SK-N-SH (cell line): ENCODE results near the gene PLAC1. TPM values are rescaled to one million over a fixed set of nuclear protein-coding genes. Genes with fewer than 3 reads are reported as not detected.

ENCODE experiments used
- CTCF ChIA-PET: fragments of 300-600, 350-600 bp; formaldehyde crosslinking; extraction: SDS; loops from one replicate; lab custom pipeline; 2021; lab: Yijun Ruan, JAX
- POLR2A ChIA-PET: fragments of 350-600 bp; sonication (Branson Sonifier 250); formaldehyde crosslinking; extraction: SDS; loops from one replicate; lab custom pipeline; 2020; ENCODE audit warnings: antibody characterized with exemption, inconsistent platforms; lab: Yijun Ruan, JAX
- DNase-seq: peaks from one replicate; pipeline ENCODE4 v3.0.0; 2012
- H2AFZ ChIP-seq: fragments of 200-600 bp; sonication (generic); 2 replicates; pipeline ENCODE4 v1.8.1; 2016; ENCODE audit warnings: antibody characterized with exemption, mild to moderate bottlenecking, low read depth
- H3F3A ChIP-seq: fragments of 200-600 bp; sonication (generic); replicated peaks from 2 replicates; pipeline ENCODE3; 2016; ENCODE audit warnings: antibody characterized with exemption, mild to moderate bottlenecking; ENCODE audit not compliant: insufficient read depth
- H3K27ac ChIP-seq, 2 experiments: fragments of 200-500 bp in 1 of 2; fragments of 200-600 bp in 1 of 2; sonication (Bioruptor generic) in 1 of 2; sonication (generic), shearing (Covaris generic) in 1 of 2; 2 replicates each; pipeline versions ENCODE4 v1.5.1 to v1.6.1; 2014 to 2016; ENCODE audit warnings: low read depth in 2 of 2, inconsistent platforms in 1 of 2, low read length in 1 of 2, mild to moderate bottlenecking in 1 of 2, mixed read lengths in 1 of 2
- H3K27me3 ChIP-seq: fragments of 200-600 bp; sonication (generic), shearing (Covaris generic); 2 replicates; pipeline ENCODE4 v1.6.1; 2016; ENCODE audit warnings: mixed run types; ENCODE audit not compliant: insufficient read depth
- H3K36me3 ChIP-seq, 2 experiments: fragments of 200-500 bp in 1 of 2; fragments of 200-600 bp in 1 of 2; sonication (Bioruptor generic) in 1 of 2; sonication (generic) in 1 of 2; replicated peaks in 1 of 2; 2 replicates each; pipeline versions ENCODE3 to v1.5.1; 2014 to 2016; ENCODE audit warnings: low read length in 1 of 2, mild to moderate bottlenecking in 1 of 2; ENCODE audit not compliant: insufficient read depth in 2 of 2, control insufficient read depth in 1 of 2
- H3K4me1 ChIP-seq, 2 experiments: fragments of 200-500 bp in 1 of 2; fragments of 200-600 bp in 1 of 2; sonication (Bioruptor generic) in 1 of 2; sonication (generic), shearing (Covaris generic) in 1 of 2; 2 replicates each; pipeline versions ENCODE4 v1.5.1 to v1.6.1; 2014 to 2016; ENCODE audit warnings: low read depth in 1 of 2, low read length in 1 of 2, mixed run types in 1 of 2; ENCODE audit not compliant: insufficient read depth in 2 of 2, control insufficient read depth in 1 of 2
- H3K4me2 ChIP-seq: fragments of 200-600 bp; sonication (generic), shearing (Covaris generic); 2 replicates; pipeline ENCODE4 v1.6.1; 2017; ENCODE audit warnings: mixed run types
- H3K4me3 ChIP-seq, 2 experiments: fragments of 200-500 bp in 1 of 2; fragments of 200-600 bp in 1 of 2; sonication (Bioruptor generic) in 1 of 2; sonication (generic), shearing (Covaris generic) in 1 of 2; 2 replicates each; pipeline versions ENCODE4 v1.5.1 to v1.8.1; 2014 to 2016; ENCODE audit warnings: low read depth in 2 of 2, inconsistent platforms in 1 of 2, low read length in 1 of 2, mild to moderate bottlenecking in 1 of 2, mixed read lengths in 1 of 2, moderate library complexity in 1 of 2
- H3K79me2 ChIP-seq: fragments of 200-600 bp; sonication (generic); 2 replicates; pipeline ENCODE4 v1.8.1; 2017; ENCODE audit warnings: mild to moderate bottlenecking; ENCODE audit not compliant: insufficient read depth
- H3K9ac ChIP-seq: fragments of 200-600 bp; sonication (generic); 2 replicates; pipeline ENCODE4 v1.6.1; 2017; ENCODE audit warnings: mixed run types
- H3K9me2 ChIP-seq: fragments of 200-600 bp; sonication (generic); 2 replicates; pipeline ENCODE4 v1.6.1; 2017; ENCODE audit warnings: mixed run types
- H3K9me3 ChIP-seq: fragments of 200-600 bp; sonication (generic); 2 replicates; pipeline ENCODE4 v1.6.1; 2017; ENCODE audit warnings: mixed run types, mild to moderate bottlenecking, moderate library complexity
- H4K20me1 ChIP-seq: fragments of 200-600 bp; sonication (generic); 2 replicates; pipeline ENCODE4 v1.6.1; 2017; ENCODE audit warnings: mild to moderate bottlenecking, mixed run types; ENCODE audit not compliant: insufficient read depth
- FOSL2 ChIP-seq: IDR thresholded peaks from 2 replicates; pipeline ENCODE4 v1.4.0; 2012; ENCODE audit warnings: low read depth, mild to moderate bottlenecking, moderate library complexity, borderline replicate concordance
- JUND ChIP-seq: IDR thresholded peaks from 2 replicates; pipeline ENCODE4 v1.4.0; 2012
- PBX3 ChIP-seq: IDR thresholded peaks from 2 replicates; pipeline ENCODE4; 2012
- POLR2AphosphoS5 ChIP-seq: IDR thresholded peaks from 2 replicates; pipeline ENCODE4 v1.6.1; 2012; ENCODE audit warnings: low read depth, low read length
- SIN3A ChIP-seq: IDR thresholded peaks from 2 replicates; pipeline ENCODE4 v1.6.1; 2012; ENCODE audit warnings: low read depth, mild to moderate bottlenecking, low read length, moderate library complexity, borderline replicate concordance
- TCF12 ChIP-seq: IDR thresholded peaks from 2 replicates; pipeline ENCODE4 v1.4.0; 2012
- YY1 ChIP-seq: IDR thresholded peaks from 2 replicates; pipeline ENCODE4 v1.4.0; 2012; ENCODE audit warnings: low read depth, mild to moderate bottlenecking
- WGBS: methylation state at CpG from one replicate; pipeline ENCODE4 v1.1.6; 2017; ENCODE audit warnings: low lambda C conversion rate; 5-methylcytosine and 5-hydroxymethylcytosine counted together
- polyA plus RNA-seq, 3 experiments: library from polyadenylated mRNA; depleted of rRNA; stranded (reverse); fragments of >200 nt; gene quantifications; 2 replicates each; pipeline ENCODE4 v1.2.3, GENCODE V29; 2012

The PLAC1 gene
- polyA plus RNA-seq, 1 of the 3 experiments (the other 2 are of a cell fraction), result 50.9 TPM

GRCh38 chrX:134551376-134552048, 106.8 kb downstream of the PLAC1 start:
- Histone ChIP-seq H3K4me3 (peak overlapping the region; percentile 62 to 64; a peak in 2 of 4 replicates), H4K20me1 (peaks cover 3% of the 10 kb centered on the region; the same call in 1 of the 2 replicates), H3K9me3 (no peaks in the 10 kb centered on the region), H3K27me3 (no peaks in the 10 kb centered on the region), H3K9me2 (no peaks in the 10 kb centered on the region), H3K4me2 (peak overlapping the region; percentile 48; the same call in 1 of the 2 replicates), H3K36me3 (peaks cover 3 to 6% of the 10 kb centered on the region in 2 experiments), H3K9ac (peak overlapping the region; percentile 87; the same call in 1 of the 2 replicates), H3K27ac (peak overlapping the region; percentile 43 to 75; a peak in 2 of 4 replicates), H3K4me1 (peaks cover 0 to 10% of the 10 kb centered on the region in 2 experiments; a peak in 3 of 4 replicates), H3F3A (peaks cover 16% of the 10 kb centered on the region), H3K79me2 (peaks cover 28% of the 10 kb centered on the region), H2AFZ (peak overlapping the region; percentile 26; the same call in 1 of the 2 replicates)
- TF ChIP-seq SIN3A, result no peak
- no peak for TF ChIP-seq YY1
- peak; percentile 35; the same call in 1 of the 2 replicates for TF ChIP-seq JUND
- TF ChIP-seq FOSL2, result peak; percentile 49; the same call in 1 of the 2 replicates
- no peak for DNase-seq
- ChIA-PET CTCF (no interaction called here), POLR2A (no interaction called here)
- 74% methylated on average over 22 of the region's 22 CpGs for WGBS

DNA sequence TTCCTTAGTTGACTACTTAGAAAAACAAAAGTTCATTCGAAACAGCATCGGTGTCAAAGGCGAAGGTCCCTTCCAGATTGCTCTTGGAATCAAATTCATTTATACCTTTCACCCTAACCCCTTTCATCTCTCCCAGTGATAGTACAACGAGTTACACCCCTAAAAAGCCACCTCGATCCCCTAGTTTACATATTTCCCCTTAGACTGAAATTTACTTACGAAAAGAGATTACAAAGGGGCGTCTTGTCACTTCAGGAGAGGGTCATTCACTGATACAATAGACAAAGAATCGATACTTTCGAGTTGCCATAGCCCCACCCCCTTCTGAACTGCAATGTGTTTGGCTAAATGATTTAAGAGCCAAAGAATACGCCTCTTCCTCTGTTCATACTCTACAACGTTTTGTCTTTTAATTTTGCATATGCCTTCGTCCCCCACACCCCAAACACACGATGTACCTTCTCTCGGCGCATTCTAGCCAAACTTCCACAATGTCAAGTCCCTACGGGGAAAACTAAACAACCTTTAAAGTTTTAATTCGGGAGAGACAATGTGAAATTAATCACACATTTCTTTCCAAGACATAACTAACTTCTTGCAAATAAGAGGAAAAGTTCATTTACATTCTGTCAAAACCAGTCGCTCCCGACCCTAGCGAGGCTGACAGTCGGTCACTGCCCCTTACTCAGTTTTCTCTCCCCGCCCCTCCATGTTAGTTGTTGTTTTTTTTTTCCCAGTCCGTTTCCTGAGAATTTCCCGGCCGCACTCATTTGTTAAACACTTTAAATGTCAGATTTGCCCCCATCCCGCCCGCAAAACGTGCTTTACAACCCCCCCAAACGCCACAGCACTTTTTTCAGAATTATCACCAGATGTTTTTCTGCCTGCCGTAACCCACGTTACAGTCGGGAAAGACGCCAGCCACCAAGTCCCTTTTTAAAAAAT, 109.7 kb downstream of the PLAC1 start:
- TF ChIP-seq PBX3 (no peak), POLR2AphosphoS5 (peak; percentile 32), TCF12 (peak; percentile 22; the same call in 1 of the 2 replicates)
- peak overlapping the region; percentile 62 to 64 for H3K4me3 ChIP-seq
- peaks cover 17 to 20% of the 10 kb centered on the region in 2 experiments for H3K36me3 ChIP-seq
- H3K4me1 ChIP-seq, result peaks cover 0 to 16% of the 10 kb centered on the region in 2 experiments; a peak in 3 of 4 replicates
- H3K27ac ChIP-seq, result peak overlapping the region; percentile 75 to 84
- peaks cover 25% of the 10 kb centered on the region for H3F3A ChIP-seq
- H3K9ac ChIP-seq, result peak overlapping the region; percentile 87
- ChIA-PET CTCF (no interaction called here), POLR2A (no interaction called here)
- DNase-seq, result peak; percentile 39
- peaks cover 3% of the 10 kb centered on the region; the same call in 1 of the 2 replicates for H4K20me1 ChIP-seq
- no peaks in the 10 kb centered on the region for H3K9me3 ChIP-seq
- H3K27me3 ChIP-seq, result no peaks in the 10 kb centered on the region
- no peaks in the 10 kb centered on the region for H3K9me2 ChIP-seq
- H3K79me2 ChIP-seq, result peaks cover 38% of the 10 kb centered on the region
- 6% methylated on average over 33 of the region's 33 CpGs for WGBS
- H2AFZ ChIP-seq, result peak overlapping the region; percentile 19
- H3K4me2 ChIP-seq, result peak overlapping the region; percentile 48
